ENCODE results near the gene UBQLN1. TPM values are rescaled to one million over a fixed set of nuclear protein-coding genes. Genes with fewer than 3 reads are reported as not detected.

The UBQLN1 gene
- total and polyA plus RNA-seq, 9 of the 15 experiments (the other 6 are each of a cell fraction or from before 2014, with no cell fraction given): 7.5 to 120 (median 52.8) TPM

DNA sequence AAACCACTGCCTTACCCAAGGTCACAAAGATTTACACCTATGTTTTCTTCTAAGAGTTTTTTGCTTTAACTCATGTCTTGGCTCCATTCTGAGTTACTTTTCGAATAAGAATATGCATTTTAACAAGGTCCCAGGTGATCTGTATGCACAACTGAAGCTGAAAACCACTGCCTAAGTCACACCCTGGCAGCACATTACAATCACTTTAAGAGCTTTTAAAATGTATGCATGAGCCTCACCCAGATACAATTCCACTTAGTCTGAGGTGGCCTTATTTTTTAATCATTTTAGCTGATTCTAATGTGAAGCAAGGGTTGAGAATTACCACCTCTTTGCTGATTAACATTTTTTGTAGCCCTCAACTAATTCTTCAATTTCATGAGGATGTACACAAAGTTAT lies 55.3 kb downstream of the UBQLN1 start:
- no TSS peak for BruUV-seq (replicated peaks)
- DNase-seq (ENCODE audit: extremely low read depth in 1 of 4, low spot score in 3 of 4) (no peak), FAIRE-seq (no peak), ATAC-seq (no peak)
- H3K36me3 ChIP-seq (ENCODE audit: control insufficient read depth, insufficient read depth, low read length): peaks cover 61% of the 10 kb centered on the region; the same call in 2 of the 3 replicates
- CTCF ChIA-PET (ENCODE audit: low intra/inter-chr PET ratio): no interaction called here
- H3K4me1 ChIP-seq (replicated peaks in 1 of 2; ENCODE audit: control insufficient read depth in 2 of 2, insufficient read depth in 2 of 2, low read length in 2 of 2): peaks cover 0 to 4% of the 10 kb centered on the region in 2 experiments; a peak in 2 of 5 replicates
- H3K27ac ChIP-seq (ENCODE audit: extremely low read depth, low read depth, low read length): no peak overlapping the region
- H2AFZ ChIP-seq (ENCODE audit: low read depth, low read length): no peak overlapping the region
- POLR2A ChIA-PET: no interaction called here
- in situ Hi-C loops (cut with MboI): no loop called here
- TF ChIP-seq ELF4 (CRISPR knock-in tag; IDR thresholded peaks at IDR 0.05) (no peak), ZNF184 (CRISPR knock-in tag; IDR thresholded peaks at IDR 0.05) (no peak), ARID1B (IDR thresholded peaks at IDR 0.05) (no peak), MAFG (tag; conservative IDR thresholded peaks at IDR 0.05) (no peak), LEF1 (IDR thresholded peaks at IDR 0.05) (no peak), ARHGAP35 (IDR thresholded peaks at IDR 0.05; ENCODE audit: partially characterized antibody) (no peak), MTA2 (IDR thresholded peaks at IDR 0.05; ENCODE audit: low read depth) (no peak), ZNF778 (CRISPR knock-in tag; IDR thresholded peaks at IDR 0.05) (no peak)
- TF ChIP-seq, protein P1, sequence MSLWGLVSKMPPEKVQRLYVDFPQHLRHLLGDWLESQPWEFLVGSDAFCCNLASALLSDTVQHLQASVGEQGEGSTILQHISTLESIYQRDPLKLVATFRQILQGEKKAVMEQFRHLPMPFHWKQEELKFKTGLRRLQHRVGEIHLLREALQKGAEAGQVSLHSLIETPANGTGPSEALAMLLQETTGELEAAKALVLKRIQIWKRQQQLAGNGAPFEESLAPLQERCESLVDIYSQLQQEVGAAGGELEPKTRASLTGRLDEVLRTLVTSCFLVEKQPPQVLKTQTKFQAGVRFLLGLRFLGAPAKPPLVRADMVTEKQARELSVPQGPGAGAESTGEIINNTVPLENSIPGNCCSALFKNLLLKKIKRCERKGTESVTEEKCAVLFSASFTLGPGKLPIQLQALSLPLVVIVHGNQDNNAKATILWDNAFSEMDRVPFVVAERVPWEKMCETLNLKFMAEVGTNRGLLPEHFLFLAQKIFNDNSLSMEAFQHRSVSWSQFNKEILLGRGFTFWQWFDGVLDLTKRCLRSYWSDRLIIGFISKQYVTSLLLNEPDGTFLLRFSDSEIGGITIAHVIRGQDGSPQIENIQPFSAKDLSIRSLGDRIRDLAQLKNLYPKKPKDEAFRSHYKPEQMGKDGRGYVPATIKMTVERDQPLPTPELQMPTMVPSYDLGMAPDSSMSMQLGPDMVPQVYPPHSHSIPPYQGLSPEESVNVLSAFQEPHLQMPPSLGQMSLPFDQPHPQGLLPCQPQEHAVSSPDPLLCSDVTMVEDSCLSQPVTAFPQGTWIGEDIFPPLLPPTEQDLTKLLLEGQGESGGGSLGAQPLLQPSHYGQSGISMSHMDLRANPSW (CRISPR knock-in tag; IDR thresholded peaks at IDR 0.05): no peak
- TF ChIP-seq, protein P2, sequence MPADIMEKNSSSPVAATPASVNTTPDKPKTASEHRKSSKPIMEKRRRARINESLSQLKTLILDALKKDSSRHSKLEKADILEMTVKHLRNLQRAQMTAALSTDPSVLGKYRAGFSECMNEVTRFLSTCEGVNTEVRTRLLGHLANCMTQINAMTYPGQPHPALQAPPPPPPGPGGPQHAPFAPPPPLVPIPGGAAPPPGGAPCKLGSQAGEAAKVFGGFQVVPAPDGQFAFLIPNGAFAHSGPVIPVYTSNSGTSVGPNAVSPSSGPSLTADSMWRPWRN (IDR thresholded peaks at IDR 0.05; ENCODE audit: low read depth): no peak
- WGBS (ENCODE audit: insufficient coverage, low coverage, missing lambda C conversion rate): 89% methylated on average over 1 of the region's 1 CpG
- no peaks in the 10 kb centered on the region for H3K79me2 ChIP-seq (ENCODE audit: control insufficient read depth, insufficient read depth, low read length)
- no peaks in the 10 kb centered on the region for H3K27me3 ChIP-seq (ENCODE audit: control insufficient read depth in 2 of 2, insufficient read depth in 2 of 2, low read length in 2 of 2)
- H3K9ac ChIP-seq (ENCODE audit: insufficient read depth in 1 of 2, low read depth in 2 of 2, low read length in 2 of 2): no peak overlapping the region
- H3K9me3 ChIP-seq (replicated peaks; ENCODE audit: control insufficient read depth, insufficient read depth, low read depth, low read length): no peaks in the 10 kb centered on the region
- H3K4me2 ChIP-seq (ENCODE audit: insufficient read depth, low read length): no peak overlapping the region
- H3K9me1 ChIP-seq (ENCODE audit: control insufficient read depth, insufficient read depth, low read length): no peaks in the 10 kb centered on the region
- no peak overlapping the region for H3K4me3 ChIP-seq
- H4K20me1 ChIP-seq (replicated peaks; ENCODE audit: control insufficient read depth, insufficient read depth, low read length): no peaks in the 10 kb centered on the region
- intact Hi-C loops (cut with micrococcal nuclease): loop anchor here (5.0 kb wide), 1 partner anchor 40 kb away; no protein-coding TSS in a partner anchor

Data from K562 (cell line).